ENCODE results near the gene ADA. TPM values are rescaled to one million over a fixed set of nuclear protein-coding genes. Genes with fewer than 3 reads are reported as not detected.

ADA gene
- total RNA-seq, 1 donor from 2014 or later = 8.2 TPM

- no peak overlapping the region for H3K27ac Mint-ChIP-seq (ENCODE audit: unreplicated experiment)
- peaks cover 14% of the 10 kb centered on the region for H3K4me1 Mint-ChIP-seq
- TF ChIP-seq CTCF (conservative IDR thresholded peaks at IDR 0.05) = no peak
- no peaks in the 10 kb centered on the region for H3K9me3 Mint-ChIP-seq
- peaks cover 2% of the 10 kb centered on the region for H3K36me3 Mint-ChIP-seq (ENCODE audit: low read depth)
- no peak overlapping the region for H3K4me3 Mint-ChIP-seq
- no peak for DNase-seq (ENCODE audit: low read depth, low spot score)
- no peaks in the 10 kb centered on the region for H3K27me3 Mint-ChIP-seq (ENCODE audit: low read depth)
Measured at GRCh38 chr20:44635877-44636276, 15.6 kb downstream of the ADA start.

GRCh38 chr20:44633872-44634600 is 17.5 kb downstream of the ADA start:
- Mint-ChIP-seq H3K9me3 (no peaks in the 10 kb centered on the region), H3K36me3 (ENCODE audit: low read depth) (no peaks in the 10 kb centered on the region), H3K27me3 (ENCODE audit: low read depth) (no peaks in the 10 kb centered on the region), H3K27ac (ENCODE audit: unreplicated experiment) (no peak overlapping the region), H3K4me3 (no peak overlapping the region), H3K4me1 (peaks cover 18% of the 10 kb centered on the region)
- DNase-seq (ENCODE audit: low read depth, low spot score) = no peak
- no peak for TF ChIP-seq CTCF (conservative IDR thresholded peaks at IDR 0.05)

GRCh38 chr20:44633187-44633810 is 18.2 kb downstream of the ADA start:
- DNase-seq (ENCODE audit: low read depth, low spot score) = no peak
- Mint-ChIP-seq H3K27ac (ENCODE audit: unreplicated experiment) (peak overlapping the region; percentile 35), H3K4me1 (peaks cover 12% of the 10 kb centered on the region), H3K36me3 (ENCODE audit: low read depth) (no peaks in the 10 kb centered on the region), H3K27me3 (ENCODE audit: low read depth) (no peaks in the 10 kb centered on the region), H3K9me3 (no peaks in the 10 kb centered on the region), H3K4me3 (no peak overlapping the region)
- TF ChIP-seq CTCF (conservative IDR thresholded peaks at IDR 0.05) = no peak

GRCh38 chr20:44632103-44632752 is 19.3 kb downstream of the ADA start:
- Mint-ChIP-seq H3K27ac (ENCODE audit: unreplicated experiment) (peak overlapping the region; percentile 17), H3K4me3 (no peak overlapping the region), H3K27me3 (ENCODE audit: low read depth) (no peaks in the 10 kb centered on the region), H3K36me3 (ENCODE audit: low read depth) (no peaks in the 10 kb centered on the region), H3K9me3 (no peaks in the 10 kb centered on the region), H3K4me1 (peaks cover 12% of the 10 kb centered on the region)
- no peak for DNase-seq (ENCODE audit: low read depth, low spot score)
- TF ChIP-seq CTCF (conservative IDR thresholded peaks at IDR 0.05) = no peak

GRCh38 chr20:44630297-44630696 is 21.2 kb downstream of the ADA start:
- Mint-ChIP-seq H3K4me1 (peaks cover 12% of the 10 kb centered on the region), H3K27me3 (ENCODE audit: low read depth) (no peaks in the 10 kb centered on the region), H3K4me3 (no peak overlapping the region), H3K36me3 (ENCODE audit: low read depth) (no peaks in the 10 kb centered on the region), H3K27ac (ENCODE audit: unreplicated experiment) (peak overlapping the region; percentile 1), H3K9me3 (no peaks in the 10 kb centered on the region)
- no peak for TF ChIP-seq CTCF (conservative IDR thresholded peaks at IDR 0.05)
- no peak for DNase-seq (ENCODE audit: low read depth, low spot score)
